Stimulated activated naive CD8-positive, alpha-beta T cell treated with anti-CD3 and anti-CD28 coated beads, Interleukin-15, Interleukin-2, amounts not matched to agents 100 U/mL and 50 U/mL, for 24 hours (primary cell): ENCODE data around the gene CFAP99.
"Not testable (repeated sequence)": the region's sequence is repeated elsewhere in the genome, so short reads cannot be mapped to it uniquely, and the experiment has no call there.

Source experiments
- ATAC-seq: fragments of 150-1000 bp; cut with Tn5 transposase; one replicate; pipeline ENCODE4 v1.10.0; 2021
- DNase-seq: peaks from one replicate; pipeline ENCODE4 v3.0.0; 2021

The CFAP99 gene

DNA sequence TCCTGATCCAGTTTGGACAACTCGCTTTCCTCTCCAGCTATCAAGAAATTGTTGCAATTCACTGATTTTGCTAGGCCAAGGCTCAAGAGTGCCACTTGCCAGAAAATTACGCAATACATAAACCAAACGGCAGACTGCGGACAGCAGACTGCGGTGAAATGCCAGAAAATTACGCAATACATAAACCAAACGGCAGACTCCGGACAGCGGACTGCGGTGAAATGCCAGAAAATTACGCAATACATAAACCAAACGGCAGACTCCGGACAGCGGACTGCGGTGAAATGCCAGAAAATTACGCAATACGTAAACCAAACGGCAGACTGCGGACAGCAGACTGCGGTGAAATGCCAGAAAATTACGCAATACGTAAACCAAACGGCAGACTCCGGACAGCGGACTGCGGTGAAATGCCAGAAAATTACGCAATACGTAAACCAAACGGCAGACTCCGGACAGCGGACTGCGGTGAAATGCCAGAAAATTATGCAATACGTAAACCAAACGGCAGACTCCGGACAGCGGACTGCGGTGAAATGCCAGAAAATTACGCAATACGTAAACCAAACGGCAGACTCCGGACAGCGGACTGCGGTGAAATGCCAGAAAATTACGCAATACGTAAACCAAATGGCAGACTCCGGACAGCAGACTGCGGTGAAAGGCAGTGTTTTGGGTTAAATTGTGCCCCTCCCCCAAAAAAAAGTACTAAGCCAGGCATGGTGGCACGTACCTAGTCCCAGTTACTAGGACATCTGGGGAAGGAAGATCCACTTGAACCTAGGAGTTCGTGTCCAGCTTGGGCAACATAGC is 11.4 kb downstream of the CFAP99 start:
- ATAC-seq, DNase-seq: not testable (repeated sequence)

DNA sequence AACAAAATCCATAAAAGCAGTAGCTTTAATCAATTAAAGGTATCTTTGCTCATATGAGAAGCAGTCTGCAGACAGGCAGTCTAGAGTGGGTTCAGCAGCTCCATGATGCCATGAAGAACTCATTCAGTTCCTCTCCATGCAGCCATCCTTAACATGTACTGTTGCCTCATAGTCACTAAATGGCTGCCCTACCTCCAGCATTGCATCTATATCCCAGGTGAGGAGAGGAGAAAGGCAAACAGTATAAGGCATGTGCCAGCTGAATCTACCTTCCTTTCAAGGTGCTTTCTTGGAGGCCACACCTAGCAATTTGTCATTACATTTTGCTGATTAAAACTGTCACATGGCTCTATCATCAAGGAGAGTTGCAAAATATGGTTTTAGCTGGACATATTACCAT is 13.2 kb downstream of the CFAP99 start:
- ATAC-seq = no peak
- DNase-seq = no peak

DNA sequence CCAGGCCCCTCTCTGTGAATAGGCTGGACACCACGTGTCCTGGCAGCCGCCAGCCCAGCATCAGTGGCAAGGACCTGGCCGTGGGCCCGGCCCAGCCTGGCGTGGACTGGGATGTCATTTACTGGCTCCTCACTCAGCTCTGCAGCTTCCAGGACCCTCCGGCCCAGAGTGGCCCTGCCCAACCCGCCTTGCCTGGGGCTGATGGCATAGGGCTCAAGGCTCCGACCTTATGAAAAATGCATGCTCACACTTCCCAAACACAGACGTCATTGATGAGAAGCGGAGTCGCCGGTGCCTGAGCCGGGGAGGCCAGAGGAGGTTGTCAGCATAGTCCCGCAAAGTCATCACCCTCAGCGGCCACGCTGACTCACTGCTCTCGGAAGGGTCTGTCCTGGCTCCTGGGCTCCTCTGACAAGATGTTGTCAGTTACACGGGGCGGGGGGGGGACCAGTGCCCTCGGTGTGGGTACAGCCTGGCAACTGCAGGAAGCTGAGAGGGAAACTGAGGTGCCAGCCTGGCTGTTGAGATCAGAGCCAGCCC is 14.3 kb downstream of the CFAP99 start:
- DNase-seq (no peak), ATAC-seq (no peak)

DNA sequence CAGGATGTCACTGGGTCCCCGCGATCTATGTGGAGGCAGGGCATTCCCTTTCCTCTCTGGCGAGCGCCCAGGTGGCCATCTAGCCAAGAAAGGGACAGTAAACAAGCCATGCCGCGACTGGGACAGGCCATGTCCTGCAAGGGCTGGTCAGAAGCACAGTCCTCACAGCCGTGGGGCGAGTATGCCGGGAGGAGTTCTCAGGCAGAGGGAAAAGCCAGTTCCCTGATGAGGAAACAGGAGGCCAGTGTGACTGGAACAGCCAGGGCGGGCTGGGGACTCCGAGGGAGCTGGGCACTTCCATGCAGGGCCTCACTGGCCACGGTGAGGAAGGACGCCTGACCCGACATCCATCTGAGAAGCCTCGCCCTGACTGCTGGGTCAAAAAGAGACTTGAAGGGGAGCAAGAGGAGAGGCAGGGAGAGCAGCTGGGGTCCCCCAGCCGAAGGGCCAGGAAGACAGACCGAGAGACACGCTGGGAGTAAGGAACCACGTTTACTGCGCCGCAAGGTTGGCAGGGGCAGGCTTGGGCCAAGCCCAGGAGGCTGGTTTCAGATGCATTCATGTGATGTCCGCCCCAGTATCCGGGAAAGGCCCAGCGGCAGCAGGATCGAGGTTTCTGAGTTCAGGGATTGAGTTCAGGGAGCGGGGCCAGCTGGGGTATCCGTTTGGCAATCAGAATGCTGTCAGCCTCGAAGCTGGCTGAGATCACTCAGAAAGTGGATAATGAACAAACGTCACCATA is 15.0 kb downstream of the CFAP99 start:
- DNase-seq (no peak), ATAC-seq (no peak)

DNA sequence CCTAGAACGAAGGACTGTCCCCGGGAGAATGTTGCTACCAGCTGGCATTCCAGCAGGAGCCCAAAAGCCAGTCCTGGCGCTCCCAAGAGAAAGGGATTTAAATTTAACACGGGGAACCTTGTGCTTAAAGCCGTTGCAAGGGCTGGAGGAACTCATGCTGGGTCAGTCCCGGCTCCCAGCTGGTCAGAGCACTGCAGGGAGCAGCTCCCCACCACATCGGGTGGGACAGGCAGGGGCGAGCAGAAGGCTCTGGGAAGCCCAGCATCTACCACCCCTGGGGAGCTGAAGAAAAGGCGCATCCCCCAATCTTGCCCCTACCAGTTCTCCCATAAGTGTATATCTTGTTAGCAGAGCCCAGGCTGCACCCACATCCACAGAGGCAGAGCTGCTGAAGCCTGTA is 15.7 kb downstream of the CFAP99 start:
- no peak for DNase-seq
- no peak for ATAC-seq

DNA sequence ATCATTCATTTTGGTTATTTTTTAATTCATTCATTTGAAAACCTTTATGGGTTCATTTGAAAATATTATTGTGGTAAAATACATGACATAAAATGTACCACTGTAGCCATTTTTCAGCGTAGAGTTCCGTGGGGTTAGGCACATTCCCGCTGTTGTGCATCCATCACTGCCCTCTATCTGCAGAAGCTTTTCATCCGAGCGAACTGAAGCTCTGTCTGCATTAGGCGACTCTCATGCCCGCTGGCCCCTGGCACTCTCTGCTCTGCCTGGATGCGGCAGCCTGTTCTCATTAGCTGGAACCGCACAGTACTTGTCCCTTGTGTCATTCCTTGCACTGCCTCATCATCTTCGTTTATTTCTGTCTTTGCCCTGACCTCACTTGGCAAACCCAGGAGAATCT is 17.5 kb downstream of the CFAP99 start:
- DNase-seq (no peak), ATAC-seq (no peak)

DNA sequence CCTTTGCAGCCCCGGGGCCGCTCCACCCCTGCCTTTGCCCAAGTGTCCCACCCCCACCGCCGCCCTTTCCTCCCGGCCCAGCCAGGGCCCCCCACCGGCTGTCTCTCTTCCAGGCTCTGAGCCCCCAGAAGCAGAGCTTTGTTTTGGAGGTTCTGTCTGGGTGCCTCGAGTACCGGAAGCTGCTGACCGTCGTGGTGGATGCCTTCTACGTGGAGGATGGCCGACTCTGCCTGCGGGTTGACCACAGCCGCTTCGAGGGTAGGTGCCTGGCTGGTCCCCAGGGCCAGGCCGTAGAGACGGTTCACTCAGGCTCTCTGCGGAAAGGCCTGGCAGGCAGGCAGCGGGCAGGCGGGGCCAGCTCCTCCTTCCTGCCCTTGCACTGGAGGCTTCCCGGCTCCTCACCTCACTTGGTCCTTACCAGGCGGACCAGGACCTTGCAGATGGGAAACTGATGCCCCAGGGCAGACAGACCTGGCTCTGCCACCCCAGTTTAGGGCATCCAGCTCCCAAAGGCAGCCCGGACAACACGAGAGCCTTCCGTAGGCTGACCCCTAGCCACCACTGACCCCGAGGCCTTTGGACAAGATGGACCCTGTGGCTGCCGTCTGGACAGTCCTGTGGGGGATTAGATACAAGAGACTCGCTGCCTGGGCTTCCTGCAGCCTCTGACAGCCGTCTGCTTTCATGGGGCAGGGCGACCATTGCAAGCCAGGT is 18.2 kb downstream of the CFAP99 start:
- DNase-seq = no peak
- no peak for ATAC-seq

DNA sequence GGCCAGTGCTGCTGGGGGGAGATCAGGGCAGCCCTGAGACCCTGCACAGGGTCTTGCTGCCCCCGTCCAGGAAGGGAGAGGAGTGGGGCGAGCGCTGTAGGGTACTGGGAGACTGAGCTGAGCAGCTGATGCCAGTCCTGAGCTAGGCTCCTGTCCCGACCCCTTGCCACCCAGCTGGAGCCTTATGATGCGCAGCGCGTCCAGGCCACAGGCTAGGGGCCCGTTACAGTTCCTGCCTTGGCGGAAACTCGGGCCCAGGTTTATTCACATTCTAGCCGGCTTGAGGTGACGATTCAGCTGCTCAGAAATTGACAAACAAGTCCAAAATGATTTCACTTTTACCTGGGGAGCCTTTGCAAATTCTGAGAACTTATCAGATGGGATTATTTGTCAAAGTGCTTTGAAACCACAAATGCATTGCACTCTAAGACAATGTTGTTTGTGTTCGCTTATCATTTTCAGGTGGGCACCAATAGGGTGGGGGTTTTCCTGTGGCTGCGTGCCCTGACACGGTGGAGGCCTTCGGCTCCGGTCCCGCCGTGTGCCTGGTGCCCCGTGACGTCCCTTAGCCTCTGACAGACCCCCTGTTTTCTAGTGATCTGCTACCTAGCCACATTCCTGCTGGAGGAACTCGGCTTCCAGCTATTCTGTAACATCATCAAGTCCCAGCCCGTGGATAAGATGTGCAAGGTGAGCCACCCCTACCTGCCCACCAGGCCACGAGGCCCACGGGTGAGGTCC is 18.9 kb downstream of the CFAP99 start:
- DNase-seq (no peak), ATAC-seq (no peak)

DNA sequence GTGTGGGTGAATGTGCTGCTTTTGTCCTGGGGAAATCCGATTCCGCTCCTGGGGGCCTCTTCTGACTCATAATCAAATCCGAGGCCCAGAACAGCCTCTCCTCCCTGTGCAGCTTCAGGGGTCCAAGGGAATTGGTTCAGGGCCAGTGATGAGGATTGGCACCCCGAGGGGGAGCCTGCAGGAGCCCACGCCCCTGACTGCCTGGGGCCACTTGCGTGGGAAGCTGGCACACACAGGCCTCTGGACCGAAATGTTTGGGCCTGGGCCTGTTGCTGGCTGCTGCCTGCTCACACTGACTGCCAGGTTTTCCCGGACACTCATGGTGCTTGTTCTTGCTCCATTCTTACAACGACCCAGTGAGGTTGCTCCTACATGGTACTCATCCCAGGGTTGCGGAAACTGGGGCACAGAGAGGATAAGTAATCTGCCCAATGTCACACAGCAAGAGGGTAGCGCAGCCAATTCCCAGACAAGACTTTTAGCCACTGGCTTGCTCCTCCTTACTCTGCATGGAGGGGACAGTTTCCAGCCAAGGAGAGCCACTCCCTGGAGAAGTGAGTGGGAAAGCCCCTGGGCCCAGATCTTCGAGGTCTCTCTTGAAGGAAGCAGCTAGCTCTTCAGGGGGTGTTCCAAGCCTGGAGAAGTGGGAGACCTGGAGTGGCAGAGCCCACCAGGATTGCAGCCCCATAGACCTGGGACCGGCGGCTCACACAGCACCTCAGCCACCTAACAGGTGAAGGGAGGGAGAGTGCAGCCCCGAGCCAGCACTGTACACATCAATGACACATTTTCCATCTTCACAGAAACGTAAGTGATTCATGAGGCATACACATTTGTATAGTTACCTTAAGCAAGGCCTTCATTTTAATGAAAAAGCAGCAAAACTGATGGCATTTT is 20.3 kb downstream of the CFAP99 start:
- DNase-seq (no peak), ATAC-seq (no peak)

DNA sequence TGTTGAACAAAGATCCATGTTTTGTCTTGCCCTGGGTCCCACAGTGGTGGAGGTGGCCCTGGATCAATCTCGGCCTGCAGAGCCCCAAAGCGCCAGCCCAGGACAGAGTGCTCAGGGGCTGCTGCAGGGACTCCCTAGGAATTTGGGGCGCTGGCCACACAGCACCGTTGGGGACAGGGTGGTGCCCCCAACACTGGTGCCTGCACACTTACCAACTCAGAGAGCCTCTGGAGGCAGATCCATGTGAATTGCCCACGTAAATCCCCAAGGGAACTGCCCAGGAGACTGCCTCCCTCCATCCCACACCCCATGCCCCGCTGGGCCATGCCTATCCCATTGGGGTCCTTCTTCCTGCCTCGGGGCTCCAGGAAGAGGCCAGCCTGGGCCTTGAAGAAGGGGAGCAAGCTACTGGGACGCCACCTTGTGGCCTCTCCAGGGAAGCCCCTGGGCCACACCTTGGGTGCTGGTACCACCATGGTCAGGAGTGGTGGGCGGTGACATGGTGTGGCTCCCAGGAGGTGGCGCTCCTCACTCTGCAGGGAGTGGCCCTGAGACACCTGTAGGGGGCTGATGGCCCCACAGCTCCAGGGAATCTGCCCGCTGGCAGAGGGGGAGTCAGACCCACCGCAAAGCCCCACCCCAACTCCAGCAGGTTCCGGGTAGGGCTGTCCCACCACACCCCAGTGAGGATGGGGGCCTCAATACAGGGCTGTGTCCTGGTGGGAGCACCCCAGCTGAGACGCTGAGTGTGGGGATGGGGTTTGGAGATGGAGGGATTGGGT is 22.8 kb downstream of the CFAP99 start:
- DNase-seq (peak; percentile 85), ATAC-seq (peak; percentile 95)

DNA sequence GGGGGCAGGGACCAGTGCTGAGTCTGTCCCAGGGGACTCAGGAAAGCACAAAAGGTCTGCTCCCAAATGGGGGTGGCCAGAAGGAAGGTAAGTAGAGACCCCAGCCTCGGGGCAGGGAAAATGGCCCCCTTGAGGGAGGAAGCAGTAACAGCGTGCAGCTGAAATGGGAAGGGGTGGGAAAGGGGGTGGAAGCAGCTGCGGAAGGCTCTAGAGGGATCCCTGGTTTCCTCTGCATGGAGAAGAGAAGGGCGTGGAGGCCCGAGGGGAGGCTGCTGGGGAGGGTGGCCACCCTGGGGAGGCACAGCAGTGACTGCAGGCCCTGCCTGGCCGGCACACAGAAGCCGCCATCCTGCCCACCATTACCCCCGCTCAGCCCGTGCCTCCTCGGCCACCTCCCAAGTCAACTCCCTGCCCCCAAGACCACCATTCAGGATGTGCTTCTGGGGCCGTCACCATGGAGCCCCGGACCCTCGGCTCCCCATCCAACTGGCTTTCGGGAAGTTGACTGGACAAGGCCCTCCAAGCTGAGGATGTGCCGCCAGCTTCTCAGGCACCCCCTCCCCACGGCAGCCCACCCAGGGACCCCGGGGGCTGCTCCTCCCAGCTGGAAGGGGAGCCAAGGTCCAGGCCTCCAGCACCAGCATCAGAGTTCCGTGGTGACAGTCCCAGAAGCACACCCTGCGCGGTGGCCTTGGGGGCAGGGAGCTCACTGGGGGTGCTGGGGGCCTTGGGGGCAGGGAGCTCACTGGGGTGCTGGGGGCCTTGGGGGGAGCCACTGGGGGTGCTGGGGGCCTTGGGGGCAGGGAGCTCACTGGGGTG is 23.6 kb downstream of the CFAP99 start:
- DNase-seq = no peak
- ATAC-seq = no peak

DNA sequence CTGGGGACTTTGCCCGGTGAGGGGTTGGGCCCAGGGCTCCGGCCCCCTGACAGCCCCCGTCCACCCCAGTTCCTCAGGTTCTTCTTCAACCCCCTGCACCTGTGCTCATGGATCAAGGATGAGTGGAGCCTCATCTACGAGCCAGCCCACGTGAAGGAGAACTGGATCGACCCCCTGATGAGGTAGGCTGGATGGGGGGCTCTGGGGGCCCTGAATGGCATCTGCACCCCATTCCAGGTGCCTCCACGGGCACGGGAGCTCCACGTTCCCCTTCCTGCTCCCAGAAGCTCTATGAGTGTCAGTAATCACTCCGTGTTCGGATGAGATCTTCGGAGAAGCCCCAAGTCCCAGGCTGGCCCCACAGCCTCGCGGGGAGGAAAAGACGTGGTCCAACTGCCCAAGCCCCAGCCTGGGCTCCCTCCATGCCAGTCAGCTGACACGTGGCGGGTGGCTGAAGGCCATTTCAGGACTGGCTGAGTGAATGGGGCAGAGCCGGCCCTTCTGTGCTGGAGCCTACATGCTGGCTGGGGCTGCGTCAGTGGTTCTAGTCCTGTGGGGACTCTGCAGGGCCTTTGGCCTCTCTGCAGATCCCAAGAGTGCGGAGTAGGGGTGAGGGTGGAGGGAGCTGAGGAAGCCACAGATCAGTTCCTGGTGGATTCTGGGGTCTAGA is 24.4 kb downstream of the CFAP99 start:
- DNase-seq (no peak), ATAC-seq (no peak)

DNA sequence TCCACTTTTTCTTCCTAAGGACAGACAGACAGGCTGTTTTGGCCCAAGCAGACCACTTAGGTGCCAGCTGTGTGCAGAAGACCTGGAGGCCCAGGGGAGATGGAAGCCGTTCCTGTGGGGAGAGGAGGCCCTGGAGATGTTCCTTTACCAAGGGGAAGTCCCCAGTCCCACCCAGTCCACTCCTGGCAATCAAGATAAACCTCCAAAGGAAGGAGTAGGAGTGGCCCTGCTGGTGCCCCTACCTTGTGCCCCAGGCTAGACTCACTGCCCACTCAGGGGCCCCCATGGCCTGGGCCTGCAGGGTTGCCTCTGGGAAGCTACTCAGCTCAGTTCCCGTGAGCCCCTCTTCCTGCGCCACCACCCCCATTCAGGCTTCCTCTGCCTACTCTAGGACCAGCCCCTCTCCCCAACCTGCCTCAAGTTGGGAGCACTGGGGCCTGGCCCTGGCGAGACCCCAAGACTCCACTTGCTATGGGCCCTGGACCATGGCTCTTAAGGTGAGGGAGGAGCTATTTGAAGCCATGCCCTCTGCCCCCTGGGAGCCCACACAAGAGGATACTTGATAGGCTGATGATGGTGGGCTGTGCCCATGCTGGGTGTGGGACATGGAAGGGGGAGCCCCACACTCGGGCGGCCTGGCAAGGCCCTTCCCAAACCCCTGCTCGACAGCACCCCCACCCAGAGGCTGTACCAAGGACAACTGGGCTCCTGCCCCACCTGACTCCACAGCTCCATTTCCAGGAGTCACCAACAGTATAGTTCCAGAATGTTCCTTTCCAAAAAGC is 25.4 kb downstream of the CFAP99 start:
- DNase-seq = no peak
- no peak for ATAC-seq

DNA sequence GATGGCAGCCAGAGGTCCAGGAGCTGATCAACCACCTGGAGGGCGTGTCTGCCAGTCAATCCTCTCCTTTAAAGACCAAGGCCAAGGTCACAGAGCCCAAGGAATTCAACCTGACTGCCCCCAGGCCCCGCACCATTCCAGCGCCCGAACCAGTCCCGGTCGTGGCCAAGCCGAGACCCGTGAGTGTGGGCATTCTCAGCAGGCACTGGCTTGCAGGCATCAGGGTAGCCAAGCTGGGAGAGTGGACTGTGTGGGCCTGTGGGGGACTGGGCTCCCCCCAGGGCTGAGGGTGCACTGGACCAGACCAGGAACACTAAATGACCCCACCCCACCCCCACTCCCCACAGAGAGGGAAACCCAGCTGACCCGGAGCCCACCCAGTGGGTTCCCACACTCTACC is 26.4 kb downstream of the CFAP99 start:
- DNase-seq (no peak), ATAC-seq (no peak)

DNA sequence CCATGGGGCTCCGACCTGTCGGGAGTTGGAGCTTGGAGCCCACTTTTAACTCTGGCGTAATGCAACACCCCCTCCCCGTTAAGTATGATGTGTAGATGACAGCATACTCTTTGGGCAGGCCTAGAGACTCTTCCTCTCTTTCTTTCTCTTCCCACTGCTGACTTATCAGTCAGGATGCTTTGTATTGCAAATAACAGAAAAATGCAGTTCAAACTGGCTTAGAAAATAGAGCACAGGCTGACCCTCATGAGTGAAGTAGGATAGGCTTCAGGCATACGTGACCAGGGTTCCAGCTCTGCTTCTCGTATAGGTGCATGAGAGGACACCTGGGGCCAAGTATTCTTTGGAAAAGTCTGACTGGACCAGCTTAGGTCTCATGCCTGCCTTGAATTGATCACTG is 26.8 kb downstream of the CFAP99 start:
- DNase-seq (no peak), ATAC-seq (no peak)

DNA sequence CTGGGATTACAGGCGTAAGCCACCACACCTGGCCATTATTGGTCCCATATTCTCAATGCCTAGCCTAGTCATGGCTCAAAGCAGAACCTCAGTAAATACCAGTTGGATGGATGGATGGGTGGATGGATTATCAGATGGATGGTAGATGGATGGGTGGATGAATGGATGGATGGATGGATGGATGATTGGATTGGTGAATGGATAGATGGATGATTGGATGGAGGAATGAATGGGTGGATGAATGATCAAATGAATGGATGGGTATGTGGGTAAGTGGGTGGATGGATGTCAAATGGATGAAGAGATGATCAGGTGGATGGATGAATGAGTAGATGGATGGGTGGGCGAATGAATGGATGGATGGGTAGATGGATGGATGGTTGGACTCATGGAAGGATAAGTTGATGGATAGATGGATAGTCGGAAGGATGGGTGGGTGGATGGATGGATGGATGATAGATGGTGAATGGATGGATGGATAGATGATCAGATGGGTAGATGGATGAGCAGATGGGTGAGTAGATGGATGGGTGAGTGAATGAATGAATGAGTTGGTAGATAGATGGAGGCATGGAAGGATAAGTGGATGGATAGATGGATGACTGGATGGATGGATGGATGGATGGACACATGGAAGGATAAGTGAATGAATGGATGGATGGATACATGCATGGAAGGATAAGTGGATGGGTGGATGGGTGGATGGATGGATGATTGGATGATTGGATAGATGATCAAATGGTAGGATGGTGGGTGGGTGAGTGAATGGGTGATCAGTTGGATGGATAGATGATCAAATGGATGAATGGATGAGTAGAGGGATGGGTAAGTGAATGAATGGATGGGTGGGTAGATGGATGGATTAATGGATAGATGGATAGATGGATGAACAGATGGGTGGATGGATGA is 28.2 kb downstream of the CFAP99 start:
- DNase-seq (no peak), ATAC-seq (no peak)

DNA sequence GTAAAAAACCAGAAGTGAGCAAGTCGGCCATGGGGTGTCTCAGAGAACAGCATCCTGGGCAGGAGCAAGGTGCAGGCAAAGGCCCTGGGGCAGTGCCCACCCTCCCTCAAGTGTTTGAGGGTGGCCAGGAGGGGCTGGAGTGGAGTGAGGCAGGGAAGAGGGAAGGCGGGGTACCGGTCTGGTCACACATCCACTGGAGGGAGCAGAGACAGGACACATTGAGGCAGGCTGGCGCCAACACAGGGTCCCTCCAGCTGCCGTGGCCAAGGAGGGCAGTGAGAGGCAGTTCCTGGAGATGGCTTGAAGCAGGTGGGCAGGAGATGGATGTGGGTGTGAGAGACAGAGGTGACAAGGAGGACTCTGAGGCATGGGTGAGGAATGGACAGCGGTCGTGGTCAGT is 29.8 kb downstream of the CFAP99 start:
- no peak for ATAC-seq
- DNase-seq = no peak
